ENCODE measurements around the gene TBL1XR1. TPM values are rescaled to one million over a fixed set of nuclear protein-coding genes. Genes with fewer than 3 reads are reported as not detected.

The TBL1XR1 gene
- total and polyA plus RNA-seq, 2 of the 4 experiments (the other 2 are of a cell fraction), result 25.2 to 170 TPM

DNA sequence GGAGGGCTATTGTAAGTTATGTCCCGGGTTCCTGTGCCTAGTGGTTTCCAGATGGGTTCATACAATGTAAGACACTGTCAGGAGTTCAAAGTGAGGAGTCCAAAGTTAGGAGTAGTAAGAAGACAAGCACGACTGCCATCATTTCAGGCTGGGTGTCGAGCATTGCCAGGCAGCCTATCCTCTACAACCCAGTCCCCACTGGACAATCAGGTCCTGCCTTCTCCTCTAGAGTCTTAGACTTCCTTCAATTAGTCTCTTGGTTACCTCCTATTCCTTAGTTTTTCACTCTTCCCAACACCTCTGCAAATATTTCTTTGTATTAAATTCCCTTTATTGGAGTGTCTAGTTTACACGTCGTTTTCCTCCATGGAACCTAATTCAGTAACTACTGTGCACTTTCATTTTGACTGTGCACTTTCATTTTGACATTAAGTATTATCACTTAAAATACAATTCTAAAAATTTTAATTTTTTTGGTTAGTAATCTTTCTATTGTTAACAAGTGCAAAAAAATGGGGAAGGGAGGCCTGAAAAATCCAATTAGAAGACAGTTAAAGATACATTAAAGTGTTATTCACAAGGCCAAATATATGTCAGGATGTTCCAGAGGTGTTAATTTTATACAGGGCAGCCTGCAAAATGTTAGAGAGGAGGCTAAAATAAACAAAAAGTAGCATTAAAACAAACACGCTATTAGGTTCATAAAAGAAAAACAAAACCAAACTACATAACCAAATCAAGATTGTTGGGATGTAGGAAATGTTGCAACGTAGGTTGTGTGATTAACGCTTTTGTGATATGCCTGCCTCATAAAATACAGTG is 155.3 kb downstream of the TBL1XR1 start:
- Histone ChIP-seq H3K4ac (ENCODE audit: low read depth, low read length) (peak overlapping the region; percentile 15; the same call in 1 of the 2 replicates), H2AK5ac (ENCODE audit: low read depth, low read length) (no peak overlapping the region), H4K8ac (ENCODE audit: low read depth in 2 of 2, low read length in 2 of 2) (no peak overlapping the region), H3K27me3 (ENCODE audit: control insufficient read depth, insufficient read depth, low read length) (no peaks in the 10 kb centered on the region), H2BK20ac (ENCODE audit: low read depth, low read length) (no peak overlapping the region), H4K20me1 (ENCODE audit: insufficient read depth, low read length) (peaks cover 4% of the 10 kb centered on the region; the same call in 1 of the 2 replicates), H3K4me2 (ENCODE audit: low read depth, low read length) (no peak overlapping the region), H3K9ac (ENCODE audit: low read depth, low read length) (no peak overlapping the region), H3K9me3 (ENCODE audit: control insufficient read depth, insufficient read depth, low read length) (no peaks in the 10 kb centered on the region), H4K91ac (ENCODE audit: insufficient read depth, low read depth, low read length) (no peak overlapping the region; the same call in 1 of the 2 replicates), H2AFZ (replicated peaks; ENCODE audit: low read length, poor library complexity) (no peak overlapping the region), H4K5ac (ENCODE audit: low read depth, low read length) (peak overlapping the region; percentile 30; the same call in 1 of the 2 replicates), H3K36me3 (ENCODE audit: control insufficient read depth, insufficient read depth, low read length) (peaks cover 25% of the 10 kb centered on the region), H3K4me3 (ENCODE audit: insufficient read depth, low read depth, low read length) (no peak overlapping the region), H3K56ac (ENCODE audit: extremely low read depth, insufficient read depth, low read length) (no peak overlapping the region), H2BK15ac (ENCODE audit: low read depth, low read length) (no peak overlapping the region), H3K14ac (replicated peaks; ENCODE audit: low read depth, low read length) (peak overlapping the region; percentile 35; the same call in 1 of the 2 replicates), H3K79me1 (ENCODE audit: low read depth in 1 of 2, low read length in 2 of 2) (peaks cover 6 to 33% of the 10 kb centered on the region in 2 experiments), H3K4me1 (ENCODE audit: control insufficient read depth, insufficient read depth, low read length) (peaks cover 5% of the 10 kb centered on the region), H3K9me1 (ENCODE audit: insufficient read depth, low read length) (peaks cover 5% of the 10 kb centered on the region), H2BK5ac (ENCODE audit: low read depth, low read length, poor library complexity, severe bottlenecking) (no peak overlapping the region), H2AK9ac (replicated peaks; ENCODE audit: low read depth, low read length, poor library complexity) (no peak overlapping the region), H3K23ac (ENCODE audit: low read depth, low read length) (no peak overlapping the region; the same call in 1 of the 2 replicates), H3K27ac (ENCODE audit: insufficient read depth, low read length) (no peak overlapping the region), H2BK120ac (ENCODE audit: low read depth, low read length) (no peak overlapping the region), H3K18ac (ENCODE audit: low read depth, low read length) (no peak overlapping the region)
- ChIA-PET CTCF (no interaction called here), POLR2A (ENCODE audit: unreplicated experiment) (no interaction called here)
- no TSS peak for BruUV-seq (replicated peaks)
- intact Hi-C loops (cut with micrococcal nuclease), result no loop called here
- dilution Hi-C loops (cut with HindIII; ENCODE audit: low sequenced_read_pairs, unreplicated experiment), result no loop called here
- ATAC-seq (ENCODE audit: low read depth), result no peak
- in situ Hi-C loops (cut with MboI; ENCODE audit: low sequenced_read_pairs), result no loop called here
- no peak for DNase-seq
- WGBS, 2 experiments (ENCODE audit: extremely low coverage in 2 of 2, insufficient read length in 1 of 2), result no CpG with 5 or more reads among the region's 8 CpGs
- no peak for TF ChIP-seq NFE2L2 (IDR thresholded peaks at IDR 0.05; ENCODE audit: low read depth, low read length)
- no peak for TF ChIP-seq CEBPB (IDR thresholded peaks at IDR 0.05; ENCODE audit: low read depth, low read length)
- no peak for TF ChIP-seq MAZ (IDR thresholded peaks at IDR 0.05; ENCODE audit: borderline replicate concordance, low read depth, low read length)
- TF ChIP-seq RAD21 (IDR thresholded peaks at IDR 0.05; ENCODE audit: low read length), result no peak
- TF ChIP-seq RFX5 (IDR thresholded peaks at IDR 0.05; ENCODE audit: low read depth, low read length), result no peak
- TF ChIP-seq, protein P1, sequence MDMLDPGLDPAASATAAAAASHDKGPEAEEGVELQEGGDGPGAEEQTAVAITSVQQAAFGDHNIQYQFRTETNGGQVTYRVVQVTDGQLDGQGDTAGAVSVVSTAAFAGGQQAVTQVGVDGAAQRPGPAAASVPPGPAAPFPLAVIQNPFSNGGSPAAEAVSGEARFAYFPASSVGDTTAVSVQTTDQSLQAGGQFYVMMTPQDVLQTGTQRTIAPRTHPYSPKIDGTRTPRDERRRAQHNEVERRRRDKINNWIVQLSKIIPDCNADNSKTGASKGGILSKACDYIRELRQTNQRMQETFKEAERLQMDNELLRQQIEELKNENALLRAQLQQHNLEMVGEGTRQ (IDR thresholded peaks at IDR 0.05; ENCODE audit: low read depth, low read length), result no peak
- TF ChIP-seq MAFK (IDR thresholded peaks at IDR 0.05; ENCODE audit: low read depth, low read length), result no peak
- no peak for TF ChIP-seq SMC3 (IDR thresholded peaks at IDR 0.05; ENCODE audit: low read depth, low read length)
- TF ChIP-seq, protein P2, sequence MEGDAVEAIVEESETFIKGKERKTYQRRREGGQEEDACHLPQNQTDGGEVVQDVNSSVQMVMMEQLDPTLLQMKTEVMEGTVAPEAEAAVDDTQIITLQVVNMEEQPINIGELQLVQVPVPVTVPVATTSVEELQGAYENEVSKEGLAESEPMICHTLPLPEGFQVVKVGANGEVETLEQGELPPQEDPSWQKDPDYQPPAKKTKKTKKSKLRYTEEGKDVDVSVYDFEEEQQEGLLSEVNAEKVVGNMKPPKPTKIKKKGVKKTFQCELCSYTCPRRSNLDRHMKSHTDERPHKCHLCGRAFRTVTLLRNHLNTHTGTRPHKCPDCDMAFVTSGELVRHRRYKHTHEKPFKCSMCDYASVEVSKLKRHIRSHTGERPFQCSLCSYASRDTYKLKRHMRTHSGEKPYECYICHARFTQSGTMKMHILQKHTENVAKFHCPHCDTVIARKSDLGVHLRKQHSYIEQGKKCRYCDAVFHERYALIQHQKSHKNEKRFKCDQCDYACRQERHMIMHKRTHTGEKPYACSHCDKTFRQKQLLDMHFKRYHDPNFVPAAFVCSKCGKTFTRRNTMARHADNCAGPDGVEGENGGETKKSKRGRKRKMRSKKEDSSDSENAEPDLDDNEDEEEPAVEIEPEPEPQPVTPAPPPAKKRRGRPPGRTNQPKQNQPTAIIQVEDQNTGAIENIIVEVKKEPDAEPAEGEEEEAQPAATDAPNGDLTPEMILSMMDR (conservative IDR thresholded peaks at IDR 0.05; ENCODE audit: low read depth, low read length), result no peak
- TF ChIP-seq BHLHE40 (IDR thresholded peaks at IDR 0.05; ENCODE audit: low read depth, low read length), result no peak
- no peak for TF ChIP-seq CHD1 (IDR thresholded peaks at IDR 0.05; ENCODE audit: low read depth, low read length)
- no peak for TF ChIP-seq FOS (IDR thresholded peaks at IDR 0.05; ENCODE audit: low read depth, low read length)
- TF ChIP-seq RCOR1 (IDR thresholded peaks at IDR 0.05; ENCODE audit: insufficient replicate concordance, low read length), result no peak
- TF ChIP-seq POLR2A (IDR thresholded peaks at IDR 0.05; ENCODE audit: low read depth, low read length), result no peak
- no peak for TF ChIP-seq MXI1 (IDR thresholded peaks at IDR 0.05; ENCODE audit: borderline replicate concordance, low read depth, low read length)

Data from IMR-90 (cell line).